Vagina (tissue), 2 donors: ENCODE measurements around the gene PRDM2.

ENCODE experiments used
- CTCF ChIP-seq, 3 experiments: fragments of 450-650 bp in 2 of 3; fragments of 200-600 bp in 1 of 3; sonication (generic) in 1 of 3; IDR thresholded peaks; one replicate each; pipeline ENCODE4 v1.5.1; 2017 to 2019; ENCODE audit warnings: antibody characterized with exemption in 3 of 3, mild to moderate bottlenecking in 2 of 3, moderate library complexity in 2 of 3
- POLR2A ChIP-seq, 2 donors: fragments of 450-650 bp; IDR thresholded peaks; one replicate each; pipeline ENCODE4 v1.6.1; 2017; ENCODE audit warnings: antibody characterized with exemption in 2 of 2, mild to moderate bottlenecking in 2 of 2, moderate library complexity in 2 of 2
- POLR2AphosphoS5 ChIP-seq, 2 donors: sonication (generic); formaldehyde crosslinking; IDR thresholded peaks; one replicate each; pipeline ENCODE4 v1.9.0; 2017; ENCODE audit warnings: antibody characterized with exemption in 2 of 2, mild to moderate bottlenecking in 2 of 2, low read depth in 1 of 2; ENCODE audit not compliant: insufficient read depth in 1 of 2

GRCh38 chr1:13699510-13699909, 478 bp upstream of the PRDM2 start:
- TF ChIP-seq CTCF (IDR thresholded peaks at IDR 0.05) (no peak), POLR2A (IDR thresholded peaks at IDR 0.05) (no peak), POLR2AphosphoS5 (IDR thresholded peaks at IDR 0.05; ENCODE audit: insufficient read depth in 1 of 2, low read depth in 1 of 2) (peak in 1 of 2 donors; percentile 46)
